ENCODE measurements around the gene POU2F2.

The POU2F2 gene

DNA sequence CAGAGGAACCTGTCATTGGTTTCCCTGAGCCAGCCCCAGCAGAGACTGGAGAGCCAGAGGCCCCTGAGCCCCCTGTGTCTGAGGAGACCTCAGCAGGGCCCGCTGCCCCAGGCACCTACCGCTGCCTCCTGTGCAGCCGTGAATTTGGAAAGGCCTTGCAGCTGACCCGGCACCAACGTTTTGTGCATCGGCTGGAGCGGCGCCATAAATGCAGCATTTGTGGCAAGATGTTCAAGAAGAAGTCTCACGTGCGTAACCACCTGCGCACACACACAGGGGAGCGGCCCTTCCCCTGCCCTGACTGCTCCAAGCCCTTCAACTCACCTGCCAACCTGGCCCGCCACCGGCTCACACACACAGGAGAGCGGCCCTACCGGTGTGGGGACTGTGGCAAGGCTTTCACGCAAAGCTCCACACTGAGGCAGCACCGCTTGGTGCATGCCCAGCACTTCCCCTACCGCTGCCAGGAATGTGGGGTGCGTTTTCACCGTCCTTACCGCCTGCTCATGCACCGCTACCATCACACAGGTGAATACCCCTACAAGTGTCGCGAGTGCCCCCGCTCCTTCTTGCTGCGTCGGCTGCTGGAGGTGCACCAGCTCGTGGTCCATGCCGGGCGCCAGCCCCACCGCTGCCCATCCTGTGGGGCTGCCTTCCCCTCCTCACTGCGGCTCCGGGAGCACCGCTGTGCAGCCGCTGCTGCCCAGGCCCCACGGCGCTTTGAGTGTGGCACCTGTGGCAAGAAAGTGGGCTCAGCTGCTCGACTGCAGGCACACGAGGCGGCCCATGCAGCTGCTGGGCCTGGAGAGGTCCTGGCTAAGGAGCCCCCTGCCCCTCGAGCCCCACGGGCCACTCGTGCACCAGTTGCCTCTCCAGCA is 52.1 kb downstream of the POU2F2 start:
- no peak for DNase-seq

DNA sequence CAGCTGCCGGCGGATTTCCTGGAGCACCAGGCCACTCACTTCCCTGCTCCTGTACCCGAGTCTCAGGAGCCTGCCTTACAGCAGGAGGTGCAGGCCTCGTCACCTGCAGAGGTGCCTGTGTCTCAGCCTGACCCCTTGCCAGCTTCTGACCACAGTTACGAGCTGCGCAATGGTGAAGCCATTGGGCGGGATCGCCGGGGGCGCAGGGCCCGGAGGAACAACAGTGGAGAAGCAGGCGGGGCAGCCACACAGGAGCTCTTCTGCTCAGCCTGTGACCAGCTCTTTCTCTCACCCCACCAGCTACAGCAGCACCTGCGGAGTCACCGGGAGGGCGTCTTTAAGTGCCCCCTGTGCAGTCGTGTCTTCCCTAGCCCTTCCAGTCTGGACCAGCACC is 53.0 kb downstream of the POU2F2 start:
- no peak for DNase-seq

DNA sequence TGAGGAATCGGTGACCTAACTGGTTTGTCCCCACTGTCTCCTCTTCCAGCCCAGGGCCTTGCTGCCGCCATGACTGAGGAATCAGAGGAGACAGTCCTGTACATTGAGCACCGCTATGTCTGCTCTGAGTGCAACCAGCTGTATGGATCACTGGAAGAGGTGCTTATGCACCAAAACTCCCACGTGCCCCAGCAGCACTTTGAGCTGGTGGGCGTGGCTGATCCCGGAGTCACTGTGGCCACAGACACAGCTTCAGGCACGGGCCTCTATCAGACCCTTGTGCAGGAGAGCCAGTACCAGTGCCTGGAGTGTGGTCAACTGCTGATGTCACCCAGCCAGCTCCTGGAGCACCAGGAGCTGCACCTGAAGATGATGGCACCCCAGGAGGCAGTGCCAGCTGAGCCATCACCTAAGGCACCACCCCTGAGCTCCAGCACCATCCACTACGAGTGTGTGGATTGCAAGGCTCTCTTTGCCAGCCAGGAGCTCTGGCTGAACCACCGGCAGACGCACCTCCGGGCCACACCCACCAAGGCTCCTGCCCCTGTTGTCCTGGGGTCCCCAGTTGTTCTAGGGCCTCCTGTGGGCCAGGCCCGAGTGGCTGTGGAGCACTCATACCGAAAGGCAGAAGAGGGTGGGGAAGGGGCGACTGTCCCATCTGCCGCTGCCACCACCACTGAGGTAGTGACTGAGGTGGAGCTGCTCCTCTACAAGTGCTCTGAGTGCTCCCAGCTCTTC is 53.5 kb downstream of the POU2F2 start:
- DNase-seq, result no peak

DNA sequence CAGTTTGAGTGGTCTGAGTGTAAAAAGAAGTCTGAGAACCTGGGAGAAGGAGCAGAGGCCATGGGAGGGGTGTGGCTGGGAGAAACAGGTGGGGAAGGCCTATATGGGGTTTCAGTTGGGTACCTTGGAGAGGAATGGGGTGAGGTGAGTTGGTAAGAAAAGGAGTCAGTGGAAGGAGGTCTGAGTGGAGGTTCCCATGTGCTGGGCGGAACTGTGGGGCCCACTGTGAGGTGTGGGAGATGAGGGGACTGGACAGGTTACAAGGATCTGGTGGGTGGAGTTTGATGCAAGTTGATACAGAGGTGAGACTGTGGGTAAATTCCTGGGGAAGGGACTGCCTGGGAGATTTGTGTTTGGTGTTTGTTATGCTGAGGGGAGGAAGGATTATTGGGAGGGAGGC is 54.2 kb downstream of the POU2F2 start:
- no peak for DNase-seq

DNA sequence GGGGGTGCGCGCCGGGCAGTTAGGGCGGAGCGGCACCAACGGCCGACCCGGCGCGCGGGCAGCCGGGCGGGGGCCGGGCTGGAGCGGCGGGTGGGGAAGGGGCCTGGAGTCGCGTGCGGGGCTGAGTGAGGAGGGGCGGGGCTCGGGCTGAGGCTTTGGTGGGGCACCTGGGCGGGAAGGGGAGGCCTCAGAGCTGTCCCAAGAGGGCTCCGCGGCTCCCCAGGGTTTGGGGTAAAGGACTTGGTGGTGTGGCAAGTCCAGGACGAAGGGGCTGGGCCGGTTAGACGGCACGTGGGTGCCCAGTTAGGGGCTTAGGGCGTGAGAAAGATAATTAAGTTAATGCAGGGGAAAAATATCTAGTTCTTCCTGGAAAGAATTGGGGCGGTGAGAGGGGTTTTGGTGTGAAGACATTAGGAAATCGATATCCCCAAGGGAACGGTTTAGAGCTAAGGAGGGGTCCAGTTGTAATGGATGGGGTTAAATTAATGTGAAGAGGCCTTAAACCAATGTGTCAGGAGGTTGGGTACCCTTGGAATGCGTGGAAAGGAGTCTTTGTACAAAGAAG is 55.8 kb downstream of the POU2F2 start:
- peak; percentile 37 for DNase-seq

DNA sequence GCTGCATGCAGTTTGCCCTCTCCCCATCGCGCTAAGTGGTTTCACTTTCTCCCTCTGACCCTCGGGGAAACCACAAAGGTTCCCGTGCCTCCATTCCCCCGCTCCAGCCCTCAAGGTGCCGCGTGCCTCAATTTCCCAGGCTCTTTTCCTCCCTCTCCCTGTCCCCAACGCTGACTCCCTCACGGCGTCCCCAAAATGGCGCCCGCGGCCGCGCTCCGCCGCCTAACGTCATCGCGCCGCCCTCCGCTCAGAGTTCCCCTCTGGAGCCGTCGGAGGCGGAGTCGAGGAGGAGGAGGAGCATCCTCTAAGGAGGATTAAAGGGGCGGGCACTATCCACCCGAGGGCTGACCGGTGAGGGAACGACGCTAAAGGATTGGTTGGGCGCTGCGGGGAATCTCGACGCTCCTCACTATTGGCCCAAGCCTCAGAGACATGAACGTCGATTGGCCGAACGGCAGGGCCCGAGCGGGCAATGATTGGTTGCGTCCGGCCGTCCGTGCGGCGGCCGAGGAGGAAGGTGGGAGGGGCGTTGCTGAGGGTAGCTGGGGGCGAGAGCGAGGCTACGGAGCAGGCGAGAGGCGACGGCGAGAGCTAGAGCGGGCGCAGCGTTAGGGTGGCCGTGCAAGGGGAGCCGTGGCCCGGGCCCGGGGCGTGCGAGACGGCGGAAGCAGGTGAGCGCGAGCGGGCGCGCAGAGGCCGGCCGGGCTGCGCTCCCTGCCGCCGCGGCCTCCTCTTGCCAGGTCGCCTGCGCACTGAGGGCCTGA is 56.4 kb downstream of the POU2F2 start, which contains the start of gene ZNF574:
Gene ZNF574, plus strand, starts transcription at position 551 of the 764 bp plus-strand sequence. CDS start 2,441 bp downstream, outside the sequence.
- peak; percentile 96 for DNase-seq

DNA sequence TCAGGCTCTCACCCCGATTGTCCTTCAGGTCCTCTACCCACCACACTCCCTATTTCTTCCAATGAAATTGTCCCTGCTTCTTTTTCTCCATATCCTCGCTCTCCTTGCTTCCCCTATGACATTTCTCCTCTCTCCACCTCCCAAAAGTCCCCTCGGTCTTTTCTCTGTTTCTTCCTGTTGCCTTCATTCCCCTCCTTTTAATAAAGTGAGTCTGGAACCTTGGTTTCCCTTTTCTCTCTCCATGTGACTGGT is 57.0 kb downstream of the POU2F2 start:
- DNase-seq, result no peak

DNA sequence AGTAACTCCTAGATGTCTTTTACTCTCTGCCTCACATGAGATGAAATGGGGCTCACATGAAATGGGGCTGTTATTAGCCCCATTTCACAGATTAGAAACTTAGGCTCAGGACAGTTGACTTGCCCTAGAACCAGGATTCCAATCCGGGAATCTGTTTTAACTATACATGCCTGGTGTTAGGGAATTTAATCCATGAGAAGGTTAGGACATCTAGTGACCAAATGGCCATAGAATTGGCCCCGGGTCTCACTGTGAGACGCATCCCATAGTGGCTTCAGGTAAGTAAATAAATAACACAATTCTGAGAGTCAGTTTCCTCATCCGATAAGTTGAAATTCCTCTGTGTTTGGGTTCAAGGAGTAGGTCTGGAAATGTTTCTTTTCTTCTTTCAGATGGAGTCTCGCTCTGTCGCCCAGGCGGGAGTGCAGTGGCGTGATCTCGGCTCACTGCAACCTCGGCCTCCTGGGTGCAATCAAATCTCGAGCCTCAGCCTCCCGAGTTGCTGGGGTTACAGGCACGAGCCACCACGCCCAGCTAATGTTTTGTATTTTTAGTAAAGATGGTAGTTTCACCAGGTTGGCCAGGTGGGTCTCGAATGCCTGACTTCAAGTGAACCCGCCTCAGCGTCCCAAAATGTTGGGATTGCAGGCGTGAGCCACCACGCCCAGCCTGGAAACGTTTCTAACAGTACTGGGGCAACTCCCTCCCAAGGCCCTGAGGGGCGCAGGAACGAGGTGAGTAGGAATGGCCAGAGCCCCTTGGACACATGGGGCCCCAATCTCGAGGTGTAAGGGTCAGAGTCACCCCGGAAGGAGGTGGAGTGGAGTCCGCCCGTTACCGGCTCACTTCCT is 57.5 kb downstream of the POU2F2 start:
- DNase-seq, result no peak

DNA sequence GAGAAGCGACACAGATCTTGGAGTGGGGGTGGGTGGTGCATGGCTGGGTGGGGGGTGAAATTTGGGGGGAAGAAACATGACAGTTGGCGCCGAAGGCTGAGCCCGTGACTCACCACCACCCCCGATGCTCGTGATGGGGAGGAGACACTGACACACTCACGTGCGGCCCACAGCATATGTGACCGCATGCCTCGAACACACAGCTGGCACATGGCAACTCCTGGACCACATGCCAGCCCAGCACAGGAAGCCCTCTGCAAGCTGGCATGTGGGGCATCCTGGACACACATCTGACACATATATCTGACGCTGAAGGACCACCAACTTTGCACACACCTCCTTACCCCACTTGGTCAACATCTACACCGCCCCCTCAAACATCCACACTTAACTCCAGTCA is 61.0 kb downstream of the POU2F2 start:
- no peak for DNase-seq

DNA sequence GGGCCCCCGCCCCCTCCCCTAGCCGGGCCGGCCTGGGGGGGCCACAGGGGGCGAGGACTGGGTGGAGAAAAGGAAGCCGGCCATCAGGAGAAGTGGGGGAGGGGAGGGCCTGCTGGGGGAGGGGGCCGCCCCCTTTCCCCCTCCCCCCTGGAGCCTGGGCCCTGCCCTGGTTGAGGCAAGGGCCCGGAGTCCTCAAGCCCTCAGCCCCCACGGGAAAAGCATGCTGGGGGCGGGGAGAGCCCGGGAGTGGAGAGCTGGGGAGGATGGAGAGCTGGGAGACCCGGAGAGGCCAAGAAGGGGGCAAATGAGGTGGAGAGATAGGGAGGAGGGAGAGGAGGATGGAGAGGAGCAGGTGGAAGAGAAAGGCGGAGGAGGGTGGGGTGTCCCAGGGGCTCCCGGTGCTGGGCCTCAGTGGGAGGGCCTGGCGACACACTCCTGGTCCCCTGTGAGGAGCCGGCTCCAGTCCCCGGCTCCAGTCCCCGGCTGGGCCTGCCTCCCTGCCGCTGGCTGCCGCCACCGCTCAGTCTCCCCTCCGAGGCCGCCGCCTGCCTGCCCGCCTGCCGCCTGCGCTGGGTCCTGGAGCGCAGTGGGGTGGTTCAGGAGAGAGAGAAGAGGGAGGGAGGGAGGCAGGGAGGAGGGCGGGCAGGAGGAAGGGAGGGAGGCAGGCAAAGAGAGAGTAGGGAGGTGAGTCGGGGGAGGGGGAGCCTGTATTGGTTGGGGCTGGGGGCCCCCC is 62.5 kb downstream of the POU2F2 start, which contains the start of gene GRIK5:
Gene GRIK5, minus strand, starts transcription at position 588 of the 733 bp plus-strand sequence. CDS start 4,436 bp downstream, outside the sequence.
- no peak for DNase-seq

DNA sequence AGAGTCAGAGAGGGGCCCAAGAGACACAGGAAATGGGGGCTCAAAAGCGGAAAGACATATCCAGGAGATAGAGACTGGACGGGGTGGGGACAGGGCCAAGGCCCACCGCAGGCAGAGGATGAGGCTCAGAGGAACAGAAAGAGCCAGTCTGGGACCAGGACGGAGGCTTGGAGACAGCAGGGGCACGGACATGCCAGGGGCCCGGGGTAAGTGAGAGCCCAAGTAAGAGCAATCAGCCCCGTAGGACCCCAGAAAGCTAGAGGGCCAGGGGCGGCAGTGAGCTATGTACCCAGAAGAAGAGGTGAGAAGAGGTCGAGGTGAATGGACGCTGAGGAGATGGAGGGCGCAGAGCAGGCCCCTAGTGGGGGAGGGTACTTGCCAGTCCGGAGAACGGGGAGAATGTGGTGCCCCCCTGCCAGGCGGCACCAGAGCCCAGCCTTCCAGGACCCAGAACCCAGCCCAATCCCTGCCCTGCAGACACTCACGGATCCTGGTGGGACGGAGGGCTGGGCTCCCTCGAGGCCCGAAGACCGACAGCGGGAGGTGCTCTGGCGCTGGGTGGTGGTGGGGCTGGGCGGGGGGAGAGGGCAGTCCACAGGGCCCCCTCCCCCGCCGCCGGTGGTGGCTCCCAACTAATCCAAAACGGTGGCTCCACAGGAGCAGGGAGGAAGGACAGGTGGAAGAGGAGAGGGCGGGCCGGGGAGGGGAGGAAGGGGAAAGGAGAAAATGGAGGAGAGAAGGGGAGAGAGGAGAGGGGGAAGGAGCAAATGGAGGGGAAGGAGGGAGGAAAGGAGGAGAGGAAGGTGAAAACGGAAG is 63.3 kb downstream of the POU2F2 start:
- no peak for DNase-seq

DNA sequence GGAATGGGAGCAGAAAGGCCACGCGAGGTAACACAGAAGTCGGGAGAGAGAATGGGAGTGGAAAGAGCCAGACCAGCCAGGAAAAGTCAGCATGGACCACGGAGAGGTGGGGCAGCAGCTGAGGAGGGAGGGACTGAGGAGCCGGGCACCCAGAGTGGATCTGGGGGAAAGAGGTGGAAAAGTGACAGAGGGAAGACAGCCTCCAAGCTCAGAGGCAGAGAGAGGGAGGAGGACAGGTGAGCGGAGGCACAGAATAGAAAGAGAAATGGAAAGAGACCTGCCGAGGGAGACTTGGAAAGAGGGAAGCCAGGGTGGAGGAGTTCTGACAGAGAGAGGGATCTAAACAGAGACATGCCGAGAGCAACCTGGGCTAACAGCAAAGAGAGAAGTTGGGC is 63.9 kb downstream of the POU2F2 start:
- DNase-seq, result no peak

DNA sequence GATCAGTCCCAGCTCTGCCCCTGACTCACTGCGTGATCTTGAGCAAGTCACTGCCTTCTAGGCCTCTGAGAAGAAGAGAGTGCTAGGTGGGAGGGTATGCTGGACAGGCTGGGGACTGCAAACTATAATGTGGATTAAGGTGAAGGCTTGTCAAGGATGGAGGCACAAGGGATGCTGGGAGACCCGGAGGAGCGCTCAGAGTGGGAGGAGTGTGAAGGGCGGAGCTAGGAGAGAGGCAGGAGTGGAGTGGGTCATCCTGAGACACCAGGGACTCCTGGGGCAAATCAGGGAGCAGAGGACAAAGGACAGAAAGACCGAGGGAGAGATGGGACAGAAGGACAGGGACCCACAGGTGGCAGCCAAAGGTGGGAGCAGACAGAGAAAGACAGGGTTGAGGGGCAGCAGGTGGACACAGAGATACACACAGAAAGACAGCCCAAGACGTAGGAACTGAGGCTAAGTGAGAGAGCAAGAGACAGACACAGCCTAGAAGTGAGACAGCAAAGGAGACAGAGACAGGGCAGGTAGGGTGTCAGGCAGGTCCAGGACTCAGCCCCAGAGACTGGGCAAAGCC is 64.8 kb downstream of the POU2F2 start:
- DNase-seq, result no peak

DNA sequence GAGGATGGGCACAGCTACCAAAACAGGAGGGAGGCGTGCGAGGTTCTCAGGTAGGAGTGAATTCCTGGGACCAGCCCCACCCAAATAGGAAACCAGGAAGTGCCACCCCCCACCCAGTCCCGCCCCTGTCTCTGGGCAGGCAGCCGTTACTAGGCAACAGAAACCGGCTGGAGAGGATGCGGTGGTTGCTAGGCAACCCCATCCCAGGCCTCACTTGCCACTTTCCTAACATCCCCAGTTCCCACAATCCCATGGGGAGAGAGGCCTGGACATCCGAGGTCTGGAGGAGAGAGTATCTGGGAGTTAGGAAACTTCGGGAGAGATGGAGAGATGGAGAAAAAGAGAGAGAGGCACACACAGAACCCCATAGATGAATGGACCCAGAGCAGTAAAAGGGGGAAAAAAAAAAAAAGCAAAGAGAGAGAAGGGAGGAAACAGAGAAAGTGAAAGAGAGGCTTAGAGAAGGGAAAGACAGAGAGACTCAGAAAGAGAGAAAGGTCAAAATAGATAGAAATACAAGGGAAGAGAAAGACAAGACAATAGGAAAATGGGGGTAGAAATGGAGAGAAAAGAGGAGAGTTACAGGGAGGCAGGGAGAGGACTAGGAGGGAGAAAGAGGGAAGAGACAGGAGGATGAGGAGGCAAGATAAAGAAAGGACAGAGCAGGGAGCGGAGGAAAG is 66.0 kb downstream of the POU2F2 start:
- DNase-seq, result no peak

DNA sequence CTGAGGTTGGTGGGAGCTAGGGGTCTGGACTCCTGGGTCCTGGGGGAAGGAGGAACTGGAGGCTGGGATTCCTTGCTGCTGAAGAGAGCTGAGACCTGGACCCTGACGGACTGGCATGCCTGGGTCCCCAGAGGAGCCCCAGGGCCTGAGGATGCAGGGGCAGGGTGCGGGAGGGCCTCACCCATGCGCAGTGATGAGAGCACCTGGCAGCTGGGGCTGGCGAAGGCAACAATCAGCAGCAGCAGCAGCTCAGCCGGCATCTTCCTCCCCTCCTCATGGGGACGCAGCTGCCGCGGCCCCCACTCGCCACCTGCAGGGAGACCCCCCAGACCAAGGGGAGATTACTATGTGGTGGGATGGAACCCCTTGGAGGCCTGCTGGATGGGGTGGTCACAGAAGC is 66.7 kb downstream of the POU2F2 start:
- DNase-seq, result no peak

DNA sequence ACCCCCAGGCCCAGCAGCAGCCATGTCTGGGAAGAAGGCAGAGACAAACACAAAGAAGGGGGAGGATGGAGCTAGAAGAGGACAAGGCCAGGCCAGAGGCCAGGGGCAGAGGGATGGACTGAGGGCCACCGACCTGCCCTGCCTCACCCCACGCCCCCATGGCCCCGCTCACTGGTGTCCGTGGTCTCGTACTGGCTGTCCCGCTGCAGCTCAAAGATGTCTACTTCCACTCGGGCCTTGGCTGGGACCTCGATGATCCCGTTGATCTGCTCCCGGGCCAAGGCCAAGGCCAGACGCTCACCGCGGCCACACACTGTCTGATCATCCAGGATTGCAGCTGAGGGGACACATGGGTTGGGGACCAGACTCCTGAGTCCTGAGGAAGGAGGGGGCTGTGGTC is 67.2 kb downstream of the POU2F2 start:
- no peak for DNase-seq

DNA sequence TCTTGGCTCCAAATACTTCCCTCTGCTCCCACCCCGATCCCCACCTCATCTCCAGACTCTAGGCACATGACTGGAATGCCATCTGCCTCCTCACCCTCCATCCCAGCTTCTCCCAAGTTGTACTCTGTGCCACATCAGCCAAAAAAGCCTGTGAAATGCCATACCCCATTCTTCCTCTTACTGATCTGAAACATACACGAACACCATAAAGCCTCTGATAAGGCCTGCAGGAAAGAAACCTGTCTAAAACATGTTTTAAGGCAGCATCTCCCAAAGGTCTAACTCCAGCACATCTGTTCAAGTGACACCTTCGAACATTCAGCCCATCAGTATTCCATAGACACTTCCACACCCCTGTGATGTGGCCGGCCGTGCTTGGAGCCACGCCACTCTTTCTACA is 67.8 kb downstream of the POU2F2 start:
- no peak for DNase-seq

DNA sequence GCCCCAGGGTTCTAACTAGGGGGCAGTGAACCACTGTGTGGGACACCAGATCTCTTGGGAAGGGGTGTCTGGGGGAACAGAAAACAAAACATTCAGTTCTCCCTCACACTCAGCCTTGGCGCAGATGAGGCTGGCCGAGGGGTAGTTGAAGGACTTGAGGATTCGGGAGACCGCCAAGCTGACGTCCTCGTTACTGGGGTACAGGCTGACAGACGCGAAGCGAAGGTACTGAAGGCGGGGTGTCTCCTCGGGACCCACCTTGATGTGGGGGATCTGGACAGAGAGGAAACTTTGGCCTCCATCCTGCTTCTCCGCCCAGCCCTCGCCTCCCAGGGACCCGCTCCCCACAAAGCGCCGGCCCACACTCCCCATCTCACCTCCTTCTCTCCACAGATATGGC is 69.9 kb downstream of the POU2F2 start:
- DNase-seq, result no peak

DNA sequence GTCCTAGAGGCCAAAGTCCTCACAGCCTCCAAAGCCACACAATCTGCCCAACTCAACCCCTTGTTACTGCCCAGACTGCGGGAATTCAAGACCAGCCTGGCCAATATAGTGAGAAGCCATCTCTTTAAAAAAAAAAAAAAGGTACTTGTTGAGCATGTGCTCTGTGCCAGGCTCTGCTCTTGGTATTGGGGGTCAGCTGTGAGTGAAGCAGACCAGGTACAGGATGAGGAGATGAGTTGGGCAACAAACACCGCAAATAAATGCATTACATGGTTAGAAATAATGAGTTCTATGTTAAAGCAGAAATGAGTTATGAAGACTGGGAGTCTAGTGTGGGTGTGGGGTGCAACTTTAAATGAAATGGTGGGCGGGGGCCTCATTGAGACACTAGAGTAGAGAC is 72.1 kb downstream of the POU2F2 start:
- no peak for DNase-seq

DNA sequence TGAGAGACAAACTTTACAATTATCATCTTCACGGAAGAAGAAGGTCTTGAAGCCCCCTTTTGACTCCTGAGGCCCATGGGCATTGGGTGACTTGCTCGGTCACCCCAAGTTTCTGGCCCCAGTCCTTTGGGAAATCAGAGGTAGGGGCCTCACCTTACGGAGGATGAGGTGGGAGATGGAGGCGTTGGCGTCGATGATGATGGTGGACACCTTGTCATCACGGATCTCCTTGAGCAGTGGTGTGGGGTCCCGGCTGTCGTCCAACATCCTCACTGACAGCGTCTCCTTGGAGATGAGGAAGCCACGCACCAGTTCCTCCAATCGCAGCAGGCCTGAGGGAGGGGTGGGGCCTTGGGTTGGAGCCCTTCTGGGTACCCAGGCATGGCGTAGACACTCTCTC is 73.0 kb downstream of the POU2F2 start:
- DNase-seq, result no peak

Measured in effector CD4-positive, alpha-beta T cell (primary cell).